GM23248 (cell line): ENCODE data around the gene GRK6. TPM values are rescaled to one million over a fixed set of nuclear protein-coding genes. Genes with fewer than 3 reads are reported as not detected.

Experiments used
- DNase-seq: peaks from one replicate; pipeline ENCODE4 v3.0.0-alpha.2; 2015
- H2AFZ ChIP-seq: fragments of 200-600 bp; sonication (generic); 2 replicates; pipeline ENCODE4 v1.6.1; 2016; ENCODE audit warnings: antibody characterized with exemption
- H3F3A ChIP-seq: fragments of 200-600 bp; sonication (generic); 2 replicates; pipeline ENCODE4 v1.6.1; 2016; ENCODE audit warnings: mild to moderate bottlenecking, antibody characterized with exemption, mixed run types; ENCODE audit not compliant: insufficient read depth
- H3K27ac ChIP-seq: fragments of 200-600 bp; sonication (generic); 2 replicates; pipeline ENCODE4 v1.5.1; 2016; ENCODE audit warnings: mild to moderate bottlenecking
- H3K27me3 ChIP-seq: fragments of 200-600 bp; sonication (generic); replicated peaks from 2 replicates; pipeline ENCODE4 v1.6.1; 2016; ENCODE audit warnings: mild to moderate bottlenecking; ENCODE audit not compliant: insufficient read depth
- H3K36me3 ChIP-seq: fragments of 200-600 bp; sonication (generic); 2 replicates; pipeline ENCODE4 v1.6.1; 2016; ENCODE audit warnings: low read depth, mild to moderate bottlenecking
- H3K4me1 ChIP-seq: fragments of 200-600 bp; sonication (generic); 2 replicates; pipeline ENCODE4 v1.6.1; 2016; ENCODE audit warnings: mild to moderate bottlenecking; ENCODE audit not compliant: insufficient read depth
- H3K4me2 ChIP-seq: fragments of 200-600 bp; sonication (generic); one replicate; pipeline ENCODE4 v1.6.1; 2016; ENCODE audit warnings: mild to moderate bottlenecking; ENCODE audit not compliant: unreplicated experiment
- H3K4me3 ChIP-seq: fragments of 200-600 bp; sonication (generic); 2 replicates; pipeline ENCODE4 v1.5.1; 2016; ENCODE audit warnings: mild to moderate bottlenecking
- H3K79me2 ChIP-seq: fragments of 200-600 bp; sonication (generic); 2 replicates; pipeline ENCODE4 v1.6.1; 2016; ENCODE audit warnings: mild to moderate bottlenecking; ENCODE audit not compliant: insufficient read depth
- H3K9ac ChIP-seq: fragments of 200-600 bp; sonication (generic); 2 replicates; pipeline ENCODE4 v1.6.1; 2016; ENCODE audit warnings: mild to moderate bottlenecking
- H3K9me2 ChIP-seq: fragments of 200-600 bp; sonication (generic); 2 replicates; pipeline ENCODE4 v1.6.1; 2016; ENCODE audit warnings: mixed run types, mild to moderate bottlenecking, moderate library complexity; ENCODE audit not compliant: insufficient read depth
- H3K9me3 ChIP-seq: fragments of 200-600 bp; sonication (generic); one replicate; pipeline ENCODE4 v1.6.1; 2017; ENCODE audit warnings: low read depth
- H4K20me1 ChIP-seq: fragments of 200-600 bp; sonication (generic); 2 replicates; pipeline ENCODE4 v1.6.0; 2016; ENCODE audit not compliant: insufficient read depth
- EZH2 ChIP-seq: fragments of 200-600 bp; sonication (generic); IDR thresholded peaks from 2 replicates; pipeline ENCODE4 v1.6.1; 2018; ENCODE audit warnings: antibody characterized with exemption, mild to moderate bottlenecking; ENCODE audit not compliant: insufficient read depth, poor library complexity, severe bottlenecking
- EZH2phosphoT487 ChIP-seq: fragments of 200-600 bp; sonication (generic); IDR thresholded peaks from 2 replicates; pipeline ENCODE4 v1.6.1; 2018; ENCODE audit warnings: antibody characterized with exemption, moderate library complexity, mild to moderate bottlenecking, low read depth; ENCODE audit not compliant: insufficient read depth
- WGBS, 2 experiments: methylation state at CpG; one replicate each; pipeline ENCODE4 v1.1.6; 2015 to 2017; ENCODE audit warnings: low lambda C conversion rate in 2 of 2, low coverage in 1 of 2; ENCODE audit errors: missing lambda C conversion rate in 2 of 2; 5-methylcytosine and 5-hydroxymethylcytosine counted together
- in situ Hi-C: fragments of 300-500 bp; cut with MboI; formaldehyde crosslinking; loops from 2 replicates; pipeline ENCODE4 v1.15.0; 2020
- polyA plus RNA-seq: library from polyadenylated mRNA; unstranded; fragments of >200 nt; fragmentation: Nextera tagmentation; extraction: Ambion mirVana; gene quantifications from 2 replicates; pipeline ENCODE4 v1.2.1, GENCODE V29; 2016
- total RNA-seq: library from RNA; depleted of rRNA; stranded (reverse); fragments of >200 nt; shearing (Covaris generic); gene quantifications from 2 replicates; pipeline ENCODE4 v1.2.3, GENCODE V29; 2014

The GRK6 gene
- total and polyA plus RNA-seq, 2 experiments from 2014 or later = 7.7 to 30.4 TPM

DNA sequence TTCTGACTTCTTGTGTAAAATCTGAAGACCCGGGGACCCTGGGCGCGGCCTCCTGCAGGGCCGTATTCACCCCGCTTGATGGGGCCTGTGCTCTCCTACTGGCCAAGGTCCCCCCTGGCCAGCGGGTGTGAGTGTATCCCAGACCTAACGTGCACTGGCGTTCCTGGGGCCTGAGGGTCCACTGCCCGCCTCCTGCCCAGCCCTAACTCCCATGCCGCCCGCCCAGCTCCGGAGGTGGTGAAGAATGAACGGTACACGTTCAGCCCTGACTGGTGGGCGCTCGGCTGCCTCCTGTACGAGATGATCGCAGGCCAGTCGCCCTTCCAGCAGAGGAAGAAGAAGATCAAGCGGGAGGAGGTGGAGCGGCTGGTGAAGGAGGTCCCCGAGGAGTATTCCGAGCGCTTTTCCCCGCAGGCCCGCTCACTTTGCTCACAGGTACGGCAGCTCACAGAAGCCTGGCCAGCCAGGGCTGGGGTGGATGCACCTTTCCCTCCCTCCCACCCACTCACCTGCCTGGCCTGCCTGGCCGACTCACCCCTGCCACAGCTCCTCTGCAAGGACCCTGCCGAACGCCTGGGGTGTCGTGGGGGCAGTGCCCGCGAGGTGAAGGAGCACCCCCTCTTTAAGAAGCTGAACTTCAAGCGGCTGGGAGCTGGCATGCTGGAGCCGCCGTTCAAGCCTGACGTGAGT lies 9.5 kb downstream of the GRK6 start:
- Histone ChIP-seq H3K9ac (no peak overlapping the region), H3K36me3 (no peaks in the 10 kb centered on the region; the same call in 1 of the 2 replicates), H3K4me1 (no peaks in the 10 kb centered on the region), H3K27ac (no peak overlapping the region), H3K4me2 (no peak overlapping the region), H2AFZ (no peak overlapping the region), H3F3A (no peaks in the 10 kb centered on the region; the same call in 1 of the 2 replicates), H3K9me3 (no peaks in the 10 kb centered on the region), H3K4me3 (no peak overlapping the region), H3K27me3 (no peaks in the 10 kb centered on the region), H3K9me2 (no peaks in the 10 kb centered on the region), H3K79me2 (no peaks in the 10 kb centered on the region), H4K20me1 (no peaks in the 10 kb centered on the region)
- in situ Hi-C loops = no loop called here
- DNase-seq = no peak
- WGBS, 2 experiments = 95% methylated on average over 31 to 37 of the region's 37 CpGs
- TF ChIP-seq EZH2phosphoT487 = no peak
- no peak for TF ChIP-seq EZH2

DNA sequence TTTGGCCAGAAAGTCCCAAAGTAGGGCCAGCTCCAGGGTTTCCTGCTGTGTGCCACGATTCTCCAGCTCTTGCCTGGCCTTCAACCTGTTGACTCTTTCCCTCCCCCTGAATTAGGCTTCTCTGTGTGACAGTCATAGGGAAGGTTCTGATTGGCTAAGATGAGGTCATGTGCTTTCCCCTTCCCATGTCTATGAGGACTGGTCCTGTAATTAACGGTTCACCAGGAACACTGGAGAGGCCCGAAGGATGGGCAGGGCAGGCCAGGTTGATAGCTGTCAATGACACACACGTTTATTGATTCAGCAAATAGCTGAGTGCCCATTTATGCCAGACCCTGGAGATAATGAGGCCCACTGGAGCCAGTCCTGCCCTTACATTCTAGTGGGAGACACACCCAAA lies 11.1 kb downstream of the GRK6 start:
- TF ChIP-seq EZH2 (no peak), EZH2phosphoT487 (no peak)
- no peaks in the 10 kb centered on the region for H3K9me2 ChIP-seq
- no peaks in the 10 kb centered on the region for H4K20me1 ChIP-seq
- H3K4me2 ChIP-seq = no peak overlapping the region
- no peak overlapping the region for H3K9ac ChIP-seq
- DNase-seq = no peak
- no peaks in the 10 kb centered on the region for H3K79me2 ChIP-seq
- no peaks in the 10 kb centered on the region; the same call in 1 of the 2 replicates for H3F3A ChIP-seq
- no peak overlapping the region for H2AFZ ChIP-seq
- H3K36me3 ChIP-seq = no peaks in the 10 kb centered on the region; the same call in 1 of the 2 replicates
- no peak overlapping the region for H3K4me3 ChIP-seq
- in situ Hi-C loops = no loop called here
- no peaks in the 10 kb centered on the region for H3K27me3 ChIP-seq
- H3K27ac ChIP-seq = no peak overlapping the region
- 77 to 84% methylated on average over 4 of the region's 4 CpGs for WGBS, 2 experiments
- H3K4me1 ChIP-seq = no peaks in the 10 kb centered on the region
- no peaks in the 10 kb centered on the region for H3K9me3 ChIP-seq

DNA sequence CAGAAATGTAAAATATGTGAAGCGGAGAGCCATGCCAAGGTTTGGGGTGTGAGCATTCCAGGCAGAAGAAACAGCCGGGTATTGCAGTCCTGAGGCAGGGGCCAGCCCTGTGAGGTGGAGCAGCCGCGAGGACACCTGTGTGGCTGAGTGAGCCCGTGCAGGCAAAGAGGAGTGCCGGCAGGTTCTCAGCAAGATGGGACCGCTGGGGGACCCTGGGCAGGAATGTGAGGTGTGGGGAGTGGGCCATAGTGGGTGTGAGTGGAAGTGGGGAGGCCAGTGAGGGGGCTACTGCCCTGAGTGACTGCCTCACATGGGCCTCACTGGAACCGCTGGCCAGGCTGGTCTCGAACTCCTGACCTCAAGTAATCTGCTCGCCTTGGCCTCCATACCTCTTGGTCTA lies 12.0 kb downstream of the GRK6 start:
- Histone ChIP-seq H3K79me2 (no peaks in the 10 kb centered on the region), H3K27me3 (no peaks in the 10 kb centered on the region), H3K27ac (no peak overlapping the region), H3K4me1 (no peaks in the 10 kb centered on the region), H3K9me3 (no peaks in the 10 kb centered on the region), H3K9me2 (no peaks in the 10 kb centered on the region), H4K20me1 (no peaks in the 10 kb centered on the region), H2AFZ (no peak overlapping the region), H3K36me3 (no peaks in the 10 kb centered on the region; the same call in 1 of the 2 replicates), H3K4me3 (no peak overlapping the region), H3K4me2 (no peak overlapping the region), H3K9ac (no peak overlapping the region), H3F3A (no peaks in the 10 kb centered on the region; the same call in 1 of the 2 replicates)
- WGBS, 2 experiments = 95 to 96% methylated on average over 9 to 10 of the region's 10 CpGs
- in situ Hi-C loops = no loop called here
- no peak for TF ChIP-seq EZH2phosphoT487
- no peak for TF ChIP-seq EZH2
- no peak for DNase-seq

DNA sequence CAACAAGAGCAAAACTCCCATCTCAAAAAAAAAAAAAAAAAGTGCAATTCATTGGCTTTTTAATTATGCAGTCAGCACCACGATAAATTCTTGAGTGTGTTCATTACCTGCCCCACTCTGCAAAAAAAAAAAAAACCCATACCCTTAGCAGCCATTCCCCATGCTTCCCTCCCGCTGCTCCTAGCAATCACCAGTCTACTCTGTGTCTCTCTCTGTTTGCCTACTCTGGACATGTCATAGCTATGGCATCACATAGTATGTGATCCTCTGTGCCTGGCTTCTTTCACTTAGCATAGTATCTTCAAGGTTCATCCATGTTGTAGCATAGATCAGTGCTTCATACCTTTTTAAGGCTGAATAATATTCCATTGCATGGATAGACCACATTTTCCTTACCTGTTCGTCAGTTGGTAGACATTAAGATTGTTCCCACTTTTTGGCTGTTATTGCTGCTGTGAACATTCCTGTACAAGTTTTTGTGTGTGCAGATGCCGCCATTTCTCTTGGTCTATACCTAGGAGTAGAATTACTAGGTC lies 13.1 kb downstream of the GRK6 start:
- Histone ChIP-seq H3K79me2 (no peaks in the 10 kb centered on the region), H3K4me1 (no peaks in the 10 kb centered on the region), H3K9me3 (no peaks in the 10 kb centered on the region), H3K4me3 (no peak overlapping the region), H2AFZ (no peak overlapping the region), H3K9me2 (no peaks in the 10 kb centered on the region), H3K36me3 (no peaks in the 10 kb centered on the region; the same call in 1 of the 2 replicates), H3K4me2 (no peak overlapping the region), H3F3A (no peaks in the 10 kb centered on the region; the same call in 1 of the 2 replicates), H3K27me3 (no peaks in the 10 kb centered on the region), H3K9ac (no peak overlapping the region), H4K20me1 (no peaks in the 10 kb centered on the region), H3K27ac (no peak overlapping the region)
- in situ Hi-C loops = no loop called here
- TF ChIP-seq EZH2 = no peak
- TF ChIP-seq EZH2phosphoT487 = no peak
- WGBS, 2 experiments = 97 to 100% methylated on average over 4 of the region's 4 CpGs
- no peak for DNase-seq
